ENCODE data around the gene ABLIM3. TPM values are rescaled to one million over a fixed set of nuclear protein-coding genes. Genes with fewer than 3 reads are reported as not detected.

Gene ABLIM3
- total RNA-seq, 1 donor = 4.4 TPM

Other genes with a start within 250 kb of the ABLIM3 start
- 3.7 TPM for gene SH3TC2, start 78.4 kb upstream of the ABLIM3 start, total RNA-seq
- gene AFAP1L1, start 130.4 kb downstream of the ABLIM3 start, total RNA-seq = under 0.01 TPM
- 24.9 TPM for gene GRPEL2, start 204.0 kb downstream of the ABLIM3 start, total RNA-seq
- 9.2 TPM for gene PCYOX1L, start 216.6 kb downstream of the ABLIM3 start, total RNA-seq
- gene IL17B, start 237.8 kb downstream of the ABLIM3 start, total RNA-seq = not detected